Calu3 (cell line): ENCODE measurements around the gene GPS1. TPM values are rescaled to one million over a fixed set of nuclear protein-coding genes. Genes with fewer than 3 reads are reported as not detected.

Source experiments
- BruUV-seq: library from RNA; stranded (reverse); fragments of 400-500 nt; replicated peaks from 2 replicates; lab custom pipeline; 2021; lab: Mats Ljungman, UMichigan
- CTCF ChIA-PET: fragments of 300-600 bp; sonication (Branson Sonifier 250); formaldehyde crosslinking; loops from one replicate; lab custom pipeline; 2022; ENCODE audit warnings: antibody characterized with exemption; lab: Charles Lee
- DNase-seq: peaks from one replicate; pipeline ENCODE4 v3.0.0; 2022
- H3K27ac Mint-ChIP-seq: one replicate; pipeline ENCODE4 v1.8.0; 2022; ENCODE audit warnings: mixed read lengths; ENCODE audit not compliant: unreplicated experiment
- H3K27me3 Mint-ChIP-seq: one replicate; pipeline ENCODE4 v1.8.0; 2022; ENCODE audit warnings: mixed read lengths; ENCODE audit not compliant: unreplicated experiment
- H3K36me3 Mint-ChIP-seq: one replicate; pipeline ENCODE4 v1.8.0; 2022; ENCODE audit warnings: mild to moderate bottlenecking, moderate library complexity, mixed read lengths; ENCODE audit not compliant: insufficient read depth, unreplicated experiment
- H3K4me1 Mint-ChIP-seq: one replicate; pipeline ENCODE4 v1.8.0; 2022; ENCODE audit warnings: mild to moderate bottlenecking, low read depth, mixed read lengths; ENCODE audit not compliant: unreplicated experiment
- H3K4me3 Mint-ChIP-seq: one replicate; pipeline ENCODE4 v1.8.0; 2022; ENCODE audit warnings: mild to moderate bottlenecking, low read depth, moderate library complexity, mixed read lengths; ENCODE audit not compliant: unreplicated experiment
- H3K9me3 Mint-ChIP-seq: one replicate; pipeline ENCODE4 v1.8.0; 2022; ENCODE audit warnings: low read depth, mixed read lengths; ENCODE audit not compliant: unreplicated experiment
- CTCF ChIP-seq: fragments of 200-600 bp; IDR thresholded peaks from one replicate; pipeline ENCODE4 v1.8.0; 2022; ENCODE audit warnings: antibody characterized with exemption; ENCODE audit not compliant: unreplicated experiment
- intact Hi-C: fragments of 100-400 bp; cut with micrococcal nuclease; formaldehyde crosslinking; loops from one replicate; pipeline ENCODE4 v1.10.0; 2022; ENCODE audit not compliant: unreplicated experiment
- total RNA-seq: library from RNA; stranded (reverse); gene quantifications from 2 replicates; pipeline ENCODE4 v1.2.3, GENCODE V29; 2022

Gene GPS1
- total RNA-seq, 1 experiment from 2014 or later: 114 TPM

DNA sequence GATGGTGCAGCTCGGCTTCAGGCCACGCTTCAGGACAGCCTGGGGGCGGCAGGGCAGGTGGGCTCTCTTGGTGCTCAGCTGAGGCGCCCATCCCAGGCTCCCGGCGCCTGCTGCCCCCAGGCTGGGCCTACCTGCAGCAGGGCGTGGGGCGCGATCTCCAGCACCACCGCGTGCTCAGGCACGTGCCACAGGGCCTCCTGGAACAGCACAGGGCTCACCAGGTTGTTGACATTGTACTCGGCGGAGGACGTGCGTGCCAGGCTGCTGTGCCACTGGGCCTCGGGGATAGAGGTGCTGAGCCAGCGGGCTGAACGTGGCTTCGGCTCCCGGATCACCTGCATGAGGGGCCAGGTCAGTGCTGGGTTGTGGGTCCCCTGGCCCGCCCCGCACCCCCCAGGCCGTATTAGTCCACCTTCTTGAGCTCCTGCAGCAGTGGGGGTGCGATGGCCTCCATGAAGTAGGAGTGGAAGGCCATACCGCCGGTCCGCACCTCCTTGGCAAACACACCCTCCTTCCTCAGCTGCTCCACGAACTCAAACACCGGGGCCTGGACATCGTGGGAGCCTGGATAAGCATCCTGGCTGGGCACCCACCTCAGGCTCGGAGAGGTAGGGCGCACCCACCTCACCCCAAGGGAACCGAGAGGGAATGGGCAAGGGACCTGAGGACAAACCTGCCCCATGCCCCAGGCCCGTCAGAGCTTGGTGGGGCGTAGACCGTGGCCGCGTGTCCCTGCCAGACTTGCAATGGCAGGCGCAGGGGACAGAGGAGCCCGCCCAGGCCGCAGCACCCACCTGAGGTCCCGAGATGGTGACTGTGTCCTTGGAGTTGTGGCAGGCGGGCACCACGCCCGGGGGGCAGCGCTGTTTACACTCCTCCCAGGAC is 37.4 kb downstream of the GPS1 start:
- intact Hi-C loops: no loop called here
- no TSS peak for BruUV-seq
- Mint-ChIP-seq H3K4me3 (no peak overlapping the region), H3K27ac (no peak overlapping the region), H3K27me3 (no peaks in the 10 kb centered on the region), H3K4me1 (no peaks in the 10 kb centered on the region), H3K36me3 (peaks cover 75% of the 10 kb centered on the region), H3K9me3 (no peaks in the 10 kb centered on the region)
- CTCF ChIA-PET: interaction anchor here (0.6 kb wide), 1 partner anchor 66 kb away, joined by 4 read pairs; the partner anchor contains the start of genes CENPX and LRRC45
- DNase-seq: no peak
- no peak for TF ChIP-seq CTCF

GRCh38 chr17:82089723-82090548 is 38.2 kb downstream of the GPS1 start:
- intact Hi-C loops: no loop called here
- no peak for TF ChIP-seq CTCF
- no peaks in the 10 kb centered on the region for H3K4me1 Mint-ChIP-seq
- H3K4me3 Mint-ChIP-seq: no peak overlapping the region
- no TSS peak for BruUV-seq
- DNase-seq: no peak
- no peaks in the 10 kb centered on the region for H3K27me3 Mint-ChIP-seq
- no peak overlapping the region for H3K27ac Mint-ChIP-seq
- CTCF ChIA-PET: no interaction called here
- H3K36me3 Mint-ChIP-seq: peaks cover 66% of the 10 kb centered on the region
- H3K9me3 Mint-ChIP-seq: no peaks in the 10 kb centered on the region

DNA sequence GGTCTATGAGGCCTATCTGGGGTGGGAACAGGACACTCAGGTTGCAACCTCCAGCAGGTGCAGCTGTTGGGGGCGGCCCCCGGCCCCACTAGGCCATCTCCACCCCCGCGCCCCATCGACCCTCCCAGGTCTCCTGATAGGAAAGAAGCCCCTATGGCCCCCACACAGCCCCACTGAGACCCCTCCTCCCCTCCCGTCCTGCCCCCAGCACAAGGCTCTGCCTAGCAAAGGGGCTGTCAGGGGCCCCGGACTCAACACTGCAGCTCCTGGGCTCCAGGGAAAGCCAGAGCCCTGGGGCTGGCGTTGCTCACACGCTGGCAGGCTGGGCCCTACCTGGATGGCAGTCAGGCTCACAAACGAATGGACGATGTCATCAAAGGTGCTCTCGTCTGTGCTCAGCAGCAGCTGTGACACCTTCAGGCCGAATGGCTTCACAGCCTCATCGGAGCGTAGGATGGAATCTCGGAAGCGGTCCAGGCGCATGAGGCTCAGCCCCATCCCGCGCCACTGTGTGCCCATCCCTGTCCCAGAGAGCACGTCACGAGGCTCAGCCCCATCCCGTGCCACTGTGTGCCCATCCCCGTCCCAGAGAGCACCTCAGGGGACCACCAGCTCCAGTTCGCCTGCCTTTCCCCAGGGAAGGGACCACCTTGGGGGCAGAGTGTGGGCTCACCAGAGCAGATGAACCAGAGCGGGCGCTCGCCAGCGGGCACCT is 39.0 kb downstream of the GPS1 start:
- Mint-ChIP-seq H3K4me3 (no peak overlapping the region), H3K27ac (no peak overlapping the region), H3K36me3 (peaks cover 66% of the 10 kb centered on the region), H3K9me3 (no peaks in the 10 kb centered on the region), H3K4me1 (peaks cover under 1% of the 10 kb centered on the region), H3K27me3 (no peaks in the 10 kb centered on the region)
- BruUV-seq: no TSS peak
- intact Hi-C loops: no loop called here
- CTCF ChIA-PET: interaction anchor here (0.7 kb wide), 1 partner anchor 17 kb away, joined by 4 read pairs; no protein-coding TSS in a partner anchor
- DNase-seq: no peak
- TF ChIP-seq CTCF: no peak
